AML-193 (cell line): Measurements from ENCODE around the gene GSDMA.

Experiments
- DNase-seq, 2 experiments: peaks; one replicate each; lab custom pipeline; 2025; lab: John Stamatoyannopoulos, UW

The GSDMA gene

DNA sequence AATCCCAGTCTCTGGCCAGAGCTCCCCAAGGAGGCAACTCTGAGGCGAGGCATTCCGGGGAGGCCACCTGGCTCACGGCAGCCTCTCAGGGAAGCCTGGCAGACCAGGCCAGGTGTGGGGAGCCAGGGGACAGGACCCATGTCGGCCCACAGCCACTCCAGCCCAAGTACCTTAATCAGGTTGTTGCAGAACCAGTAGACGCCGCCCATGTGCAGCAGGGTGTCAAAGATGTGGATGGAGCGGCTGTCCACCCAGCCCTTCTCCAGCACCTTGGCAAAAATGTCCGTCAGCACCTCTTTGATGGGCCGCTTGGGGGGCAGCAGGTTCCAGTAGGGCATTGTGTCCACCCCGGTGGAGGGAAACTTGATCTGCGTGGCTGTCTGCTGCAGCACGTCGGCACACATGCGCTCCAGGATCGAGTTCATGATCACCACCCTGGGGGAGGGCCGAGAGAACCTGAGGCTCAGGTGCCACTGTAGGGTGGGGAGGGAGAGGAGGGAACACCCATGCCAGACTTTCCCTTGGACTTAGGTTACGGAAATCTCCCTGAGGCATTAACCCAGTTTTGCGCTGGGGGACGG lies 60.2 kb downstream of the GSDMA start:
- no peak for DNase-seq

DNA sequence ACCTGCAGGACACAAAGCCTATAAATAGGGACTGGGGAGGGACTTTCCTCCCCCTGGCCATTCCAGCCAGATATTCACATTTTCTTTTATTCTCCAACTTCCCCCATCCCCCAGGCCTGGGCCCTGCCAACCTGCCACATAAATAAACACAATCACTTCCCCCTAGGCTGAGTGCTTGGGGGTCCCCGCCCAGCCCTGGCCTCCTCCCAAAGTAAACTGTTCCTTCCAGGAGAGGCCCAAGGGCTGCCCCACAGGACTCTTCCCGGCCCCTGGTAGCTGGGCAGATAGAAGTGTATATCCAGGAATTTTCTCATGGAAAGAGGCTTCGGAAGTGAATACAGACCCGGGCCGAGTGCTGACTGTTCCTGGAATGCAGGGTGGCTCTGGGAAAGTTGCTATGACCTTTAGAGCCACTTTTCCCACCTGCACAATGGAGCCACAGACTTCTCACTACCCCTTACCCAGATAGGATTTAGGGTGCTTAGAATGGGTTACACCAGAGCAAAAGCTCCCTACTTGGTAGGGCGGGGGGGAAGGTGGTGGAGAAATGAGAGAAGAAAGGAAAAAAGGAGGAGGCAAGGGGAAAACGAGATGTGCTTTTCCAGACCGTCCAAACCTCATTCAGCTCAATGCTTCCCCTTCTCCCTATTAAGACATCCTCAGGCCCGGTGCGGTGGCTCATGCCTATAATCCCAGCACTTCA lies 60.9 kb downstream of the GSDMA start:
- no peak for DNase-seq

DNA sequence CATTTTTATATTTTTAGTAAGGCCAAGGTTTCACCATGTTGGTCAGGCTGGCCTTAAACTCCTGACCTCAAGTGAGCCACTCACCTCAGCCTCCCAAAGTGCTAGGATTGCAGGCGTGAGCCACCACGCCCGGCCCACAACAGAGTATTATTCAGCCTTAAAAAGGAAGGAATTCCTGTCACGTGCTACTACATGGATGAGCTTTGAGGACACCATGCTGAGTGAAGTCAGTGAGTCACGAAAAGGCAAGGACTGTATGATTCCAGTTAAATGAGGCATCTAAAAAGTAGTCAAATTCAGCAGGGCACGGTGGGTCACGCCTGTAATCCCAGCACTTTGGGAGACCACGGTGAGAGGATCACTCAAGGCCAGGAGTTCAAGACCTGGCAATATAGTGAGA lies 62.1 kb downstream of the GSDMA start:
- no peak for DNase-seq

DNA sequence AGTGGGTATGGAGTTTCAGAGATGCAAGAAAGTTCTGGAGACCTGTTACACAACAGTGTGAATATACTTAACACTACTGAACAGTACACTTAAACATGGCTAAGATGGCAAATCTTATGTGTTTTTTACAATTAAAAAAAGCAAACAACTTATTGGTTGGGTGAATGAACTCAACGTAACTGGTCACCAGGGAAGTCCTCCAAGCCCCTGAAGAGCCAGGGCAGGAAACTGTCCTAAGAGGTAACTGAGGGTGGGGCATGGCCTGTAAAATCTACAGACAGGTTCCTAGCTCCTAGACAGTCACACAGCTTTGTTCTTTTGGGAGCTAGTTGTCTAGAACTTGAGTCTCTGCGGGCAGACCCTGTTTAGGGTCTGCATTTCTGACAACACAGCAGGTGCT lies 62.8 kb downstream of the GSDMA start:
- DNase-seq: no peak

DNA sequence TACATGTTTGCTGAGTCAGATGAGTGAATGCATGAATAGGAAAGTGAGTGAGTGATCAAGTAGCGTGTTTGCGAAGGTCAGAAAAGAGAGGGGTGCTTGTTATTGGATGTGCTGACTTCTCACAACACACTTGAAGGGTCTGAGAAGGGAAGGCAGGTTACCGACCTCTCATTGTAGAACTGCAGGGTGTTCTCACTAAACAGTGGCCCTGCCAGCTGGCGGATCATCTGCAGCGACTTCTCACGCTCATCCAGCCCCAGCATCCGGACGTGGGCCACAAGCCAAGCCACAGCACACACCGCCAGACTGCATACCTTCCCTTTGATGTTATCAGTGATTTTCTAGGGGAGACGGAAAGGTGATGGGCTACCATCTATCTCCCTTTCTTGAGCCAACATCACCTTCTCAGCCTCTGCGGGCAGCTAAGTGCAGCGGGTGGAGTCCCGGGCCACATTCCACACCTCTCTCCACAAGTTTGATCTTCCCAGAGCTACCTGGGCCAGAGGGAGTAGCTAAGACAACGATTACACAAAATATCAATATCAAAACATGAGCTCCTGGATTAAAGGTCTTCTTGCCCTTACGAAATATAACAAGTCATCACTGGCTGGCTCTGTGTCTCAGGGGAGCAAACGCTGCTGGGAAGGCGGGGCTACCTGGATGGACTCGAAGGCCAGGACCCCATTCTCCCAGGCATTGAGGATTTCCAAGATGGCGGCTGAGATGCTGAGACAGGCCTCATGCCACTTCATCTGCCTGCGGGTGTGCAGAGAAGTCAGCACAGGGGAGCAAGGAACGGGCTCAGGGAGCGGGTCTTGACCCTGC lies 63.4 kb downstream of the GSDMA start:
- DNase-seq: no peak

DNA sequence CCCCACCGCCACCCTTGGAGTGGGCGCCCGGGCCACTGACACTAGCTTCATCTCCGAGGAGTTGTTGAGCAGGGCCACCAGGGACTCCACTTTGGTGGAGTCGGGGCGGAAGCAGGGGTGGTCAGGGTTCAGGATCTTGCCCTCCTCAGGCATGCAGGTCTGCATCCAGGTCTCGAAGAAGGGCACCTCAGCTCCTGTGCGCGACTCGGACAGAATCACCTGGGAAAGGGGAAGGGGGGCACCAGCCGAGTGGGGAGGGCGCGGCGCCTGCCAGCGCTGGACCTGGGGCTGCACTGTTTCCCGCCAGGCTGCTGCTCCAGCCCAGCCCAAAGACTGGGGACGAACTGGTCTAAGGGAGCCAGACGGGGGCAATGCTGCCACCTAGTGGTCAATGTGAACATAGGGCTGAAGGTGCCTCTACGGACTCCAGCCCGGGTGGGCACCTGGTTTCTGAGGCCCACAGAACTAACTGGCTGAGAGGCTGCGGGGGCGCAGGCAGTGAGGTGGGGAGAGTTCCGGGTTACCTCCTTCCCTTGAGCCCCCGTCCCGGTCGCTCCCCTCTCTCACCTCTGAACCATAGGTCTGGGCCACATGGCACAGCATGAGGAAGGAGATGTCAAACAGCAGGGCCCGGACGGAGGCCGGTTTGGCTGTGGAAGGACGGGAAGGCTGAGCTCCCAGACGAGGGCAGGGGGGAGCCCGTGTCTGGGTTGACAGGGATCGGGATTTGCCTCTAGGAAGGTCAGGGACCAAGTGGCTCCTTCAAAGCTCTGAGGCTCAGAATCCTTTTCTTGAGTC lies 64.2 kb downstream of the GSDMA start:
- DNase-seq: peak; percentile 55 to 61
